ENCODE results near the gene SCN3B.
A peak's percentile ranks its signal among the peaks of the same experiment; 100 is the strongest.

SCN3B gene

GRCh38 chr11:123594188-123594901, 60.1 kb downstream of the SCN3B start:
- no peak for DNase-seq

GRCh38 chr11:123593570-123593969, 60.9 kb downstream of the SCN3B start:
- DNase-seq = no peak

DNA sequence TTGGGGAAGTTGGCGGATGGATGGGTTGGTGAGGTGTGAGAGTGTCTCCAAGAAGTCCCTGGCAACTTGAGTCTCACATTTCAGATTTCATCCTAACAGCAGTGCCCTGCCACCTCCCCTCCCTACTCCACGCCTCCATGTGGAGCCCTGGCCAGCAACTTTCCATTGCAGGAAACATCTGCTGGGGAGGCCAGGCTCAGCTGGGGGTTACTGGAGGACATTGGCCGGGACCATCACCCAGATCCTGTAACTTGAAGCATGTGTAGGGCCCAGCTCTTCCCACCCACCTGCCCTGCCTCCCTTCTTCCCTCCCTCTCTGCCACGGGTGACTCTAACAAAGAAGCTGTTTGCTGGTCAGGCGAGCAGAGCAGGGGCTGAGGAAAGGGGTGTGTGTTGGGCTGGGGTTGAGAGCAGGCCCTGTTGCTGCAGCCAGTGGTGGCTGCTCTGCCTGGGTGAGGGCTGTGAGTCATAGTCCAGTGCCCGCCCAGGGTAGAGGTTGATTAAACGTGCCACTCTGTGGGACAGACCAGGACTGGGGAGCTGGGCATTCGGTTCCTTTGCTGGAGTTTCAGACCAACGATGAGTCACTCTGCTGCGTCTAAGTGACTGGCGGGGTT, 64.0 kb downstream of the SCN3B start:
- no peak for DNase-seq

- no peak for DNase-seq
These were observed 65.6 kb downstream of the SCN3B start for GRCh38 chr11:123588864-123589262.

DNA sequence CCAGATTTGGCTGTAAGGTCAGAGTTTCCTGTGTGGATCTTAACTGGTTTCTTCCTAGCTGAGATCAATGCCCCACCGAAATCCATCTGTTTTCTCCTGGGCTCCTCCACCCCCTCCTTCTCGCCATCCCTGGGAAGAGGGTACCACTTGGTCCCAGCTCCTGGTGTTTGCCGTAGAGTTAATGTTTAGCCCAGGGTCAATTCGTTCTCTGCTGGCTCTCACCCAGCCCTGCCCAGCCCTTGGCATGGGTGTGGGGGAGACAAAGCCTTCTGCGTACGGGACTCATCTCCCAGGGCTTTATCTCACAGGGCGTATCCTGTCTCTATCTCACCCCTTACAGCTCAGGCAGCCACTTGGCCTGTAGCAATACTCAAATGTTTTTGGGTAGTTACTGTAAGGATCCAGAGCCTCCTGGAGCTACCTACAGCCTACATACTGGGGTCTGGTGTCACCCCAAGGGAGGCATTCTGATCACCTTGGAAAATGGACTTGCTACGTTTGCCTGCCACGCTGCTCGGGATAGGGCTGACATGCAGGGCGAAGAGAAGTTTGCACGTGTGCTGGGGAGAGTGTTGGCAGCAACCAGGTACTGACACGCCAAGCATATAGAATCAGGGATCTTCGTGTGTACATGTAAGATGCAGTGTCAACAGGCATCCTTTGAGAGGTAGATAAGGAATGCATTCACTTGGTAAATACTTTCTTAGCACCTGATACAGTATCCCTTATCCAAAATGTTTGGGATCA, 66.1 kb downstream of the SCN3B start:
- DNase-seq = peak; percentile 64

- no peak for DNase-seq
These were observed 66.9 kb downstream of the SCN3B start for GRCh38 chr11:123587559-123587958.

DNA sequence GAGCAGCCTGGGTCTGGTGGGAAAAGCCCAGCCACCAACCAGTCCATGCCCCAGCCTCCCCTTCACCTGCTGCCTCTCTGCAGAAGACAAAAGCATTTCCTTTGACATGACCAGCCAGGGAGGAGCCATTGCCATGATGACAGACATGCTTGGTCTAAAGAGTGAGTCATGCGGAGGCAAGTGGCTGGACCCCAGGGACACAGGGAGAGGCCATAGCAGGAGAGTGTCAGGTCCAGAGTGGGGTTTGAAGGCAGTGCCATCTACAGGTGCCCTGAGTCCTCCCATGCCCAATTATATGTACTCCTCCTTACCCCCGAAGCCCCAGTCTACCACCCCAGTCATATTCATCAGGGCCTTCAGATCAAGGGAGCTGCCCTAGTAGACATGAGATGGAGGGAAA, 67.4 kb downstream of the SCN3B start:
- no peak for DNase-seq

DNA sequence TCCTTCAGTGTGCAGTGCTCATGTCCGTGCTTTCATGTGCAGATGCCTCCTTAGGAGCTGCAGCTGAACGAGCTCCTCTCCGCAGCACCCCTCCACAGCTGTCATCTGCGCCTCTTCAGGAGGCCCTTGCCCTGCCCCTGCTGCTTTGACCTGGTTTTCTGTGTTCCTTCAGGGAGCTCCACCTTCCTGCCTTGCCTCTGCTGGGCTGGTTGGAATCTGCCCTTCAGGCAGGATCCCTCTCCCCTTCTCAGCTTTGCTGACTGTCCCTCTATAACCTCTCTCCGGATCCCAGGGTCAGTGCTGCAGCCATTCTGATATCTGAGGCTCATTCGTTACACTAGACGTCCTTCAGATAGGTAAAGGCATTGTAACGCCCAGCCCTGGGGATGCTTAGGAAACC, 67.9 kb downstream of the SCN3B start:
- DNase-seq = no peak

DNA sequence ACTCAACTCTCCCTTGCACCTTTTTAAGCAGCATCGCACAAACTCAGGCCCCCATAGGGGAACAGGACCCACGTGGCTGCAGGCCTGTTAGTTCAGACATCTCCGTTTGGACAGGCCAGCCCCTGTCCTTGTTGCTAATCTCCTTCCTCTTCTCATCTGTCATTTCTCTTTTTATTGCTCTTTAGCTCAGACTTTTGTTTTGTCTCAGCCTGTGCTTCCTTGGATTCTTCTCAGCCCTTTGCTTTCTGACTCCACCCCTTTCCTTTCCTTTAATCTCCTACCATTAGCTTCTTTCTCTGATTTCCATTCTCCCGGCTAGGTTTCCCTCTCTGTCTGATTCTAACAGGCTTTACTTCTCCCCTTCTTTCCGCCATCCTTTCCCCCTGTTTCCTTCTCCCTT, 68.7 kb downstream of the SCN3B start:
- DNase-seq = no peak

DNA sequence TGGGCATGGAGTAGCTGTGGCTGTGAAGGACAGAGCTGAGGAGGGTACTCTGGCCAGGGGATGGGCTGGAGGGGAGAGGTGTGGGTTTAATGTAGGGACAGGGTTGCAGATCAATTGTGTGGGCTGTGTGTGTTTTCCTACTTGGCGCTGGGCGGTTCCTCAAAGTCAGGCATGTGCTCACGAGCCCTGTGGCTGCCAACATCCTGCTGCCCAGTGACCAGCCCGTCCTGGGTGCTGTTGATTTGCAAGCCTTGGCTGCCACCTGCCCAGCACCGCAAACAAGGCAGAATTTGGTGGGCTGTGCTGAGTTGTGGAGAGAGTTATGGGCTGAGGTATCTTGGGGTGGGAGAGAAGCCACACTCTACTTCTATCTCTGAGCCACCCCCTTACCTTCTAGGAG, 69.2 kb downstream of the SCN3B start:
- DNase-seq = no peak

DNA sequence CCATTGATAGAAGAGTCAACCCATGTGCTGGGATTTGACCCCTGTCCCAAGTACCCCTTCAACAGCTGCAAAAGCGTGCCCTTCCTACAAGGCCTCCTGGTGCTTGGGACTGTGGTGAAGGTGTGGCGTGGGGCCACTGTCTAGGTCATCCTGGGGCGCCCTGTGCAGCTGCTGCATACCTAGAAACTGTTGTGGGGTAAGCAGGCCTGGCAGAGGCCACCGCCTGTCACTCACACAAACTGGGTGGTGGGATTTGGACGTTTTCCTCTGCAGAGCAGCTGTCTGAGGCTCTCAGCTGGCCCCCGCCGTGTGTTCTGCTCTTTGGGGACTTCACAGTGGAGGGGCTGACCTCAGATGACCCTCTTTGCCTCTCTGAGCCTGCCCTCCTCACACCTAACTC, 69.7 kb downstream of the SCN3B start:
- DNase-seq = no peak

DNA sequence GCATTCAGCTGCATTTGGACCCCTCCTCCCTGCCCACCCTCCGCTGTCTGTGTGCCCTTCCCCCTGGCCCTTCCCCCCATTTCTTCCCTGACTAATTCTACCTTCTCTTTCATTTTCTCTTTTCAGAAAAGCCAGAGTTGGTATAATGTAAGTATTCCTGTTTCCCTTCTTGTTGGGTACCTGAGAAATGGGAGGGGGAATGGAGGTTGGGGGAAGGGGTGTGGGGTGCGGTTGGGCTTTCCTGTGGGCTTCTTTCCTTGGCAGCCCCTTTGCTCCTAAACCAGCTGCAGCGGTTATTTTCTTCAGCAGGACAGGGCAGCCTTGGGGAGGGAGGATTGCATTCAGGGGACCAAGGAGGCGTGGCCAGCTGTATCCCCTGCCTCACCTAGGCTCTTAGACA, 70.2 kb downstream of the SCN3B start:
- DNase-seq = no peak

DNA sequence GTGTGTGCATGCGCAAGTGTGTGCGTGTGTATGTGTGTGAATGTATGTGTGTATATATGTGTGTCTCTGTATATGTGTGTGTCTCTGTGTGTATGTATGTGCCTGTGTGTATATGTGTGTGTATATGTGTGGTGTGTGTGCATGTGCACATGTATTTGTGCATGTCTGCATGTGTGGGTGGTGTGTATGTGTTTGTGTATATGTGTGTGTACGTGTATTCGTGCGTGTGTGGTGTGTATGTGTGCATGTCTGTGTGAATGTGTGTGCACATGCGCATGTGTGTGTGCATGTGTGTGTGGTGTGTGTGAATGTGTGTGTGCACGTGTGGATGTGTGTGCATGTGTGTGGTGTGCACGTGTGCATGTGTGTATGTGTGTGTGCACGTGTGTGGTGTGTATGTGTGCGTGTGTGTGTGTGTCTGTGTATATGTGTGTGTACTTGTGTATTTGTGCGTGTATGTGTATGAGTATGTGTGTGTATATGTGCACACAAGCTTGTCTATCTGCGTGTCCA, 71.4 kb downstream of the SCN3B start:
- DNase-seq = no peak

DNA sequence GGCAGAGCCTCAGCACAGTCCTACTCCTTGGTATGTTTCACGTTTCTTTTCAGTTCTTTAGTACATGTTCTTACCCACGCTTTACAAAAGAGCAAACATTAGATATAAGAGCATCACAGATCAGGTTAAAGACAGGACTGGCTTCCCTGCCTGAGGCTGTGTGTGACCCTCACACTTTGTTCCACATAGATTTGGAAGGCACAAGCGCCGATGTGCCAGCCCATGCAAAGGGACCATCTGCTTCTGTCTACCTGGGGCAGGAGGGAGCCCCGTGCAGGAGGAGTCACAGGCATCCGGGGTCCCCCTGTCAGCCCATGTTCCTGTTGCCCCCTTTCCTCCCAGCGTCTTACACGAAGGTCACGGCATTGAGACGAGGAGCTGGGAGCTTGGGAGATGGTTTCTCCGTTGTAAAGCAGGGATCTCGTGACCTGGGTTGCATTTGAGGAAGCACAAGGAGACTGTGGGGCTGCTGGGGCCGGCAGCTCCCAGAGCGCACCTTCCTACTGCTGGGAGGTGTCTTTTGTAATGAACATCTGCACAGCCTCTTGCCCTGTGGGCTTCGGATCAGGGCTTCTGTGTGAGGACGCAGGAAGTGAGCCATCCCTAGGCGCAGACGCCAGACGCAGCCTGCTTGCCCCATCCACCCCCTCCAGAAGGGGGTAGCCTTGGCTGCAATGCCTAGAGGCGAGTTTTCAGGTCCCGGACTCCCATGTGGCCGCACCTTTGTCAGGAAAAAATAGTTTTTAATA, 72.6 kb downstream of the SCN3B start:
- DNase-seq = no peak

DNA sequence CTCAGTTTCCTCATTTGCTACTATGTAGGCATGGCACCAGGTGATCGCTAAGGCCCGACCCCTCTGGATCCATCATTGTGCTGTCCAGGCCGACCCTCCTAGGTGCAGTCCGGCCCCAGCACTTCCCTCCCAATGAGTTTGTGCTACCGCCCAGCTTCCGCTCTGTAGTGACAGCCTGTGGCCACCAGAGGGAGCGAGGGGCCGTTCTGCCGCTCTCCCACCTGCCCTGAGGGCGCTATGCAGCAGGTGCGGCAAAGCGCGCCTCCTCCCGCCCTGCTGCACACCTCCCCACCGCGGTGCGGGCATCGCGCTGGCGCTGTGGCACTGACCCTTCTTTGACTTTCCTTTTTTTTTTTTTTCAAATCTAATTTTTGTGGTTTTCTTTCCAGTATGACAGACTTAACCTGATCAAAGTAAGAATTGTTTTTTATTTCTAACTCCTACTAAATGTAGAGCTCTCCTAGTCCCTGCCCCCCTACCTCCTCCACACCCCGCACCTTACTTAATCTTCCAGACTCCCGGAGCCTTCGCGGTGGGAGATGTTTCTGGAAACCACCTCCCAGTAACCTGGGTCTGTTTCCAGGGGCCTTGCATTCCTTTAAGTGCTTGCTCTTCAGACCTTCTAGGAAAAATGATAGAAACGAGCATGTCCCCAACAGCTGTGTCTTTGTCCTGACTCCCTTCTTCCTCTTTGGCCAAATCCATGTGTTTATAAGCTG, 73.7 kb downstream of the SCN3B start:
- DNase-seq = peak; percentile 88

DNA sequence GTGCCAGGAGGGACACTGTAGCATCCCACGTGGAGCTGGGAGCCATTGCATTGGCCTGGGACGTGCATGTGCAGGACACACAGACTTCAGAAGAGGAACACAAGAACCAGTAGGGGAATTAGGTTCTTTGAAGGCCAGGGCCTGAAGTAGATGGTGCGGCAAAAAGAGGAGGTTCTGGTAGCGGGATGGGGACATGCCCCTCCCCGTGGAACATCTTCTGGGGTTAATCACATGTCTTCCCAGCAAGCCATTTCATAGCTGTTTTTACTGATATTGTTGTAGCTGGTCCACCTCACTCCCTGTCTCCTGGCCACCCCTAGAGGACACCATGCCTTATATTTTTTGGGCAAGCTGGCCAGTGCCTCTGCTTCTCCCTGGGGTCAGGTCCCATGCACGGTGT, 74.3 kb downstream of the SCN3B start:
- DNase-seq = no peak

GRCh38 chr11:123579482-123579812, 75.0 kb downstream of the SCN3B start:
- DNase-seq = no peak

Measured in NCI-H526 treated with DMSO at 0.1 percent for 48 hours (cell line).